ENCODE results near the gene SBK3.

DNA sequence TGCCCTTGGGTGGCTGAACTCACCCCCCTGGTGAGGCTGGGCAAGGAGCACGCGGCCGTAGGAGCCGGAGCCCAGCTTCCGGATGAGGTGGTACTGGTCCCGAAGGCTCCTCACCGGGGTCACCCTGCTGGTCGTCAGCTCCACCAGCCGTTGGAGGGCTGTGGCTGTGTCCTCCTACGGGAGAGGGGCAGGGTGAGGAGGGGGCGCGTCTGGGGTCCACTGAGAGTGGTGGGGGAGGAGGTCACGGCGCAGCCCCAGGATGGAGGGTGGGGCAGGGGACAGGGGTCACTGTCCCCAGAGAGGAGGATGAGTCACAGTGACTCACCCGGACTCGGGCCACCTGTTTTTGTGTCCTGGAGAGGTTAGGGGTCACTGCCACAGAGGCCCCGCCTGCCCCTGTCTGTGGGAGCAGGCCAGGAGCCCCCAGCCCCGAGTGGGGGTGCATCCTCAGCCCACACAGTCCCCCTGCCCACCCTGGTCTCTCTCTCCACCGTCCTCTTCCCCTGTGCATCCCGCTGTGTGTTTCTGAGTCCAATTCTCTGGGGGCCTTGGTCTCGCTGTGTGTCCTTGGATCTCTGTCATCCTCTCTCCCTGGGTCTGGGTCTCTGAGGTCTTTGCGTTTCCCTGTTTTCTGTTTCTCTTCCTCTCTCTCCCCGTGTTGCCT is 435 bp downstream of the SBK3 start:
- TF ChIP-seq, protein P1, sequence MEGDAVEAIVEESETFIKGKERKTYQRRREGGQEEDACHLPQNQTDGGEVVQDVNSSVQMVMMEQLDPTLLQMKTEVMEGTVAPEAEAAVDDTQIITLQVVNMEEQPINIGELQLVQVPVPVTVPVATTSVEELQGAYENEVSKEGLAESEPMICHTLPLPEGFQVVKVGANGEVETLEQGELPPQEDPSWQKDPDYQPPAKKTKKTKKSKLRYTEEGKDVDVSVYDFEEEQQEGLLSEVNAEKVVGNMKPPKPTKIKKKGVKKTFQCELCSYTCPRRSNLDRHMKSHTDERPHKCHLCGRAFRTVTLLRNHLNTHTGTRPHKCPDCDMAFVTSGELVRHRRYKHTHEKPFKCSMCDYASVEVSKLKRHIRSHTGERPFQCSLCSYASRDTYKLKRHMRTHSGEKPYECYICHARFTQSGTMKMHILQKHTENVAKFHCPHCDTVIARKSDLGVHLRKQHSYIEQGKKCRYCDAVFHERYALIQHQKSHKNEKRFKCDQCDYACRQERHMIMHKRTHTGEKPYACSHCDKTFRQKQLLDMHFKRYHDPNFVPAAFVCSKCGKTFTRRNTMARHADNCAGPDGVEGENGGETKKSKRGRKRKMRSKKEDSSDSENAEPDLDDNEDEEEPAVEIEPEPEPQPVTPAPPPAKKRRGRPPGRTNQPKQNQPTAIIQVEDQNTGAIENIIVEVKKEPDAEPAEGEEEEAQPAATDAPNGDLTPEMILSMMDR (IDR thresholded peaks at IDR 0.05), result no peak
- no peak for TF ChIP-seq POLR2AphosphoS5 (IDR thresholded peaks at IDR 0.05)
- no peak for TF ChIP-seq POLR2A (IDR thresholded peaks at IDR 0.05)

Measured in suprapubic skin (tissue), 4 donors.